Fibroblast of lung (primary cell): ENCODE data around the gene ARL15. TPM values are rescaled to one million over a fixed set of nuclear protein-coding genes. Genes with fewer than 3 reads are reported as not detected.

Experiments used
- DNase-seq, 2 donors: peaks; one replicate each; pipeline versions ENCODE4 v3.0.0 to v3.0.0-alpha.2; 2010; ENCODE audit warnings: low read depth in 2 of 2
- H2AFZ ChIP-seq: 2 replicates; pipeline ENCODE4 v1.5.1; 2012; ENCODE audit warnings: low read length, control low read depth, inconsistent platforms
- H3K27ac ChIP-seq: 2 replicates; pipeline ENCODE4 v1.5.1; 2011; ENCODE audit warnings: low read length, control low read depth; ENCODE audit not compliant: insufficient read depth
- H3K27me3 ChIP-seq: 2 replicates; pipeline ENCODE4 v1.5.1; 2011; ENCODE audit warnings: mild to moderate bottlenecking, low read length; ENCODE audit not compliant: control insufficient read depth, insufficient read depth
- H3K36me3 ChIP-seq: 2 replicates; pipeline ENCODE4 v1.5.1; 2011; ENCODE audit warnings: low read length; ENCODE audit not compliant: control insufficient read depth, insufficient read depth
- H3K4me1 ChIP-seq: 2 replicates; pipeline ENCODE4 v1.5.1; 2011; ENCODE audit warnings: low read length; ENCODE audit not compliant: control insufficient read depth, insufficient read depth; ENCODE audit errors: extremely low read depth
- H3K4me2 ChIP-seq: 2 replicates; pipeline ENCODE4 v1.5.1; 2011; ENCODE audit warnings: low read length, control low read depth; ENCODE audit not compliant: insufficient read depth; ENCODE audit errors: extremely low read depth
- H3K4me3 ChIP-seq, 4 experiments: fragments of 200-600 bp in 1 of 4; sonication (generic) in 1 of 4; replicated peaks in 1 of 4; 2 replicates each; pipeline ENCODE4 v1.5.1; 2011 to 2016; ENCODE audit warnings: low read length in 4 of 4, low read depth in 3 of 4, mild to moderate bottlenecking in 3 of 4, control low read depth in 2 of 4, inconsistent platforms in 1 of 4, mixed read lengths in 1 of 4; ENCODE audit not compliant: insufficient read depth in 1 of 4; ENCODE audit errors: control extremely low read depth in 1 of 4
- H3K79me2 ChIP-seq: 2 replicates; pipeline ENCODE4 v1.5.1; 2012; ENCODE audit warnings: mild to moderate bottlenecking, low read length, inconsistent platforms; ENCODE audit not compliant: control insufficient read depth, insufficient read depth
- H3K9ac ChIP-seq: 2 replicates; pipeline ENCODE4 v1.5.1; 2011; ENCODE audit warnings: mild to moderate bottlenecking, low read length, control low read depth; ENCODE audit not compliant: insufficient read depth
- H3K9me3 ChIP-seq: 2 replicates; pipeline ENCODE4 v1.5.1; 2012; ENCODE audit warnings: low read depth, low read length; ENCODE audit not compliant: control insufficient read depth, insufficient read depth
- H4K20me1 ChIP-seq: 2 replicates; pipeline ENCODE4 v1.5.1; 2011; ENCODE audit warnings: low read length; ENCODE audit not compliant: control insufficient read depth, insufficient read depth; ENCODE audit errors: extremely low read depth
- CTCF ChIP-seq, 2 donors: IDR thresholded peaks in 1 of 2; conservative IDR thresholded peaks in 1 of 2; 1 replicate in 1 of 2; 2 replicates in 1 of 2; pipeline ENCODE4 v1.5.1; 2011 to 2012; ENCODE audit warnings: low read length in 2 of 2, control low read depth in 1 of 2, inconsistent platforms in 1 of 2, low read depth in 1 of 2, mild to moderate bottlenecking in 1 of 2
- EZH2 ChIP-seq: IDR thresholded peaks from 2 replicates; pipeline ENCODE4 v1.5.1; 2012; ENCODE audit warnings: low read length, control low read depth, mild to moderate bottlenecking; ENCODE audit errors: missing control alignments
- polyA plus RNA-seq, 2 donors: library from polyadenylated mRNA; depleted of rRNA in 1 of 2; stranded (reverse) in 1 of 2; unstranded in 1 of 2; fragments of >200 nt; gene quantifications; 2 replicates each; pipeline ENCODE4 v1.2.1, GENCODE V29; 2011 to 2012; ENCODE audit warnings: missing spikeins in 1 of 2
- total RNA-seq: library from RNA; depleted of rRNA; stranded (reverse); fragments of >200 nt; gene quantifications from 2 replicates; pipeline ENCODE4 v1.2.1, GENCODE V29; 2014

ARL15 gene
- total and polyA plus RNA-seq, 2 donors (not counting 1 experiment from before 2014, with no cell fraction given) = 20.6 to 28.7 TPM

- H3K4me3 ChIP-seq = peak overlapping the region in 1 of 4 experiments; percentile 8
- no peaks in the 10 kb centered on the region for H3K79me2 ChIP-seq
- no peaks in the 10 kb centered on the region for H4K20me1 ChIP-seq
- TF ChIP-seq CTCF (conservative IDR thresholded peaks at IDR 0.05 in 1 of 2, IDR thresholded peaks at IDR 0.05 in 1 of 2; ENCODE audit: low read depth in 1 of 2, low read length in 2 of 2) (no peak), EZH2 (no peak)
- H3K9ac ChIP-seq = no peak overlapping the region
- H3K27me3 ChIP-seq = no peaks in the 10 kb centered on the region
- no peaks in the 10 kb centered on the region for H3K9me3 ChIP-seq
- no peak overlapping the region for H2AFZ ChIP-seq
- peak; percentile 46 to 56 for DNase-seq
- peaks cover 11% of the 10 kb centered on the region for H3K4me1 ChIP-seq
- no peaks in the 10 kb centered on the region for H3K36me3 ChIP-seq
- no peak overlapping the region for H3K27ac ChIP-seq
- H3K4me2 ChIP-seq = peak overlapping the region; percentile 66
These were observed 302.3 kb downstream of the ARL15 start for GRCh38 chr5:54007827-54008777.

GRCh38 chr5:54004697-54005096, 305.7 kb downstream of the ARL15 start:
- Histone ChIP-seq H3K9ac (no peak overlapping the region), H3K36me3 (no peaks in the 10 kb centered on the region), H3K4me2 (no peak overlapping the region), H3K27ac (no peak overlapping the region), H3K9me3 (no peaks in the 10 kb centered on the region), H4K20me1 (no peaks in the 10 kb centered on the region), H3K27me3 (no peaks in the 10 kb centered on the region), H3K79me2 (no peaks in the 10 kb centered on the region), H2AFZ (no peak overlapping the region), H3K4me1 (peaks cover 10% of the 10 kb centered on the region), H3K4me3 (no peak overlapping the region)
- TF ChIP-seq EZH2 (no peak), CTCF (conservative IDR thresholded peaks at IDR 0.05 in 1 of 2, IDR thresholded peaks at IDR 0.05 in 1 of 2; ENCODE audit: low read depth in 1 of 2, low read length in 2 of 2) (no peak)
- DNase-seq = no peak

GRCh38 chr5:54002779-54003178, 307.6 kb downstream of the ARL15 start:
- Histone ChIP-seq H2AFZ (no peak overlapping the region), H3K9ac (no peak overlapping the region), H3K27me3 (no peaks in the 10 kb centered on the region), H3K4me3 (no peak overlapping the region), H3K4me2 (no peak overlapping the region), H3K4me1 (peaks cover 3% of the 10 kb centered on the region), H3K79me2 (no peaks in the 10 kb centered on the region), H4K20me1 (no peaks in the 10 kb centered on the region), H3K27ac (no peak overlapping the region), H3K36me3 (no peaks in the 10 kb centered on the region), H3K9me3 (no peaks in the 10 kb centered on the region)
- TF ChIP-seq CTCF (conservative IDR thresholded peaks at IDR 0.05 in 1 of 2, IDR thresholded peaks at IDR 0.05 in 1 of 2; ENCODE audit: low read depth in 1 of 2, low read length in 2 of 2) (no peak), EZH2 (no peak)
- DNase-seq = no peak
